HCT116 (cell line): ENCODE data around the gene ANXA6.

ENCODE experiments used
- CTCF ChIP-seq, 3 experiments: fragments of 200-600 bp in 1 of 3; sonication (generic) in 1 of 3; IDR thresholded peaks in 2 of 3; conservative IDR thresholded peaks in 1 of 3; 2 replicates each; pipeline ENCODE4 v1.5.1; 2012 to 2017; ENCODE audit warnings: low read depth in 2 of 3, low read length in 2 of 3, antibody characterized with exemption in 1 of 3, borderline replicate concordance in 1 of 3, control low read depth in 1 of 3, mild to moderate bottlenecking in 1 of 3, mixed read lengths in 1 of 3, mixed run types in 1 of 3, moderate library complexity in 1 of 3; ENCODE audit not compliant: insufficient read depth in 1 of 3
- EZH2phosphoT487 ChIP-seq: fragments of 200-600 bp; IDR thresholded peaks from 2 replicates; pipeline ENCODE4 v1.6.1; 2018; ENCODE audit warnings: antibody characterized with exemption, borderline replicate concordance
- MAX ChIP-seq: IDR thresholded peaks from 2 replicates; pipeline ENCODE4 v1.6.1; 2012
- POLR2A ChIP-seq: IDR thresholded peaks from 2 replicates; pipeline ENCODE4 v1.7.0; 2011; ENCODE audit warnings: borderline replicate concordance; ENCODE audit not compliant: insufficient read depth, insufficient read length; ENCODE audit errors: extremely low read depth
- RAD21 ChIP-seq: IDR thresholded peaks from 2 replicates; pipeline ENCODE4 v1.6.1; 2012; ENCODE audit warnings: low read depth, mild to moderate bottlenecking
- SIN3A ChIP-seq: IDR thresholded peaks from 2 replicates; pipeline ENCODE4 v1.6.1; 2012; ENCODE audit warnings: low read depth
- SRF ChIP-seq: IDR thresholded peaks from 2 replicates; pipeline ENCODE4 v1.6.1; 2012; ENCODE audit warnings: low read depth
- ZBTB33 ChIP-seq: IDR thresholded peaks from 2 replicates; pipeline ENCODE4 v1.6.1; 2011; ENCODE audit warnings: mild to moderate bottlenecking, low read length, moderate library complexity; ENCODE audit not compliant: insufficient replicate concordance; ENCODE audit errors: extremely low read depth

- TF ChIP-seq EZH2phosphoT487 (no peak), ZBTB33 (no peak), CTCF (IDR thresholded peaks at IDR 0.05 in 2 of 3, conservative IDR thresholded peaks at IDR 0.05 in 1 of 3; ENCODE audit: borderline replicate concordance in 1 of 3, insufficient read depth in 1 of 3, low read depth in 2 of 3, low read length in 2 of 3) (no peak), SRF (no peak), RAD21 (no peak), SIN3A (no peak), MAX (no peak), POLR2A (no peak)
These were observed 23.4 kb downstream of the ANXA6 start for GRCh38 chr5:151134228-151134627.
